Panc1 (cell line): ENCODE results near the gene PLEKHA7.

Source experiments
- CTCF ChIP-seq: fragments of 450-650 bp; IDR thresholded peaks from 2 replicates; pipeline ENCODE4 v1.5.1; 2017; ENCODE audit warnings: mild to moderate bottlenecking
- POLR2AphosphoS5 ChIP-seq: IDR thresholded peaks from 2 replicates; pipeline ENCODE4 v1.6.1; 2012; ENCODE audit warnings: mild to moderate bottlenecking, low read depth, low read length, moderate library complexity
- REST ChIP-seq, 2 experiments: IDR thresholded peaks; 2 replicates each; pipeline ENCODE4 v1.6.1; 2011 to 2012; ENCODE audit warnings: low read depth in 2 of 2, control low read depth in 1 of 2, low read length in 1 of 2, mild to moderate bottlenecking in 1 of 2, moderate library complexity in 1 of 2; ENCODE audit not compliant: insufficient read depth in 1 of 2
- SIN3A ChIP-seq: IDR thresholded peaks from 2 replicates; pipeline ENCODE4 v1.6.1; 2012; ENCODE audit warnings: low read depth, mild to moderate bottlenecking, low read length, moderate library complexity, borderline replicate concordance; ENCODE audit not compliant: insufficient read depth
- TCF7L2 ChIP-seq: IDR thresholded peaks from 2 replicates; pipeline ENCODE4 v1.6.1; 2011; ENCODE audit warnings: mild to moderate bottlenecking, low read depth, low read length, inconsistent platforms

GRCh38 chr11:16789560-16790485, 224.4 kb downstream of the PLEKHA7 start:
- TF ChIP-seq CTCF (no peak), POLR2AphosphoS5 (no peak), REST (IDR thresholded peaks at IDR 0.05; ENCODE audit: insufficient read depth in 1 of 2, low read depth in 2 of 2, low read length in 1 of 2) (no peak), TCF7L2 (no peak), SIN3A (no peak)
